PFSK-1 (cell line): ENCODE results near the gene HM13.

Experiments
- POLR2AphosphoS5 ChIP-seq: IDR thresholded peaks from 2 replicates; pipeline ENCODE4 v1.6.1; 2012; ENCODE audit warnings: low read depth, mild to moderate bottlenecking, control low read depth, low read length, moderate library complexity
- REST ChIP-seq, 2 experiments: IDR thresholded peaks; 2 replicates each; pipeline versions ENCODE4 v1.6.1 to v1.8.0; 2011 to 2012; ENCODE audit warnings: low read depth in 2 of 2, low read length in 2 of 2, control low read depth in 1 of 2, inconsistent platforms in 1 of 2, mild to moderate bottlenecking in 1 of 2, moderate library complexity in 1 of 2; ENCODE audit not compliant: insufficient read depth in 1 of 2
- SIN3A ChIP-seq: IDR thresholded peaks from 2 replicates; pipeline ENCODE4 v1.6.1; 2012; ENCODE audit warnings: mild to moderate bottlenecking, low read length, moderate library complexity, borderline replicate concordance; ENCODE audit not compliant: insufficient read depth
- TAF1 ChIP-seq: IDR thresholded peaks from 2 replicates; pipeline ENCODE4 v1.6.1; 2012; ENCODE audit warnings: low read length, control low read depth, borderline replicate concordance; ENCODE audit not compliant: insufficient read depth

GRCh38 chr20:31604567-31605030 lies 90.4 kb downstream of the HM13 start:
- 0 out of 2 replicates have a peak, but pooled peaks have one; percentile 0 for TF ChIP-seq SIN3A
- peak; percentile 62; the same call in 1 of the 2 replicates for TF ChIP-seq POLR2AphosphoS5
- no peak for TF ChIP-seq REST (IDR thresholded peaks at IDR 0.05; ENCODE audit: insufficient read depth in 1 of 2, low read depth in 2 of 2, low read length in 2 of 2)
- no peak for TF ChIP-seq TAF1
